Right cardiac atrium (tissue), 5 donors: Measurements from ENCODE around the gene ACP6. TPM values are rescaled to one million over a fixed set of nuclear protein-coding genes. Genes with fewer than 3 reads are reported as not detected.

ENCODE experiments used
- ATAC-seq, 2 donors: fragments of 200-7000 bp; cut with Tn5 transposase; one replicate each; pipeline versions ENCODE4 v1.8.0 to v1.9.1; 2020; ENCODE audit warnings: moderate library complexity in 2 of 2, mild to moderate bottlenecking in 1 of 2
- DNase-seq, 3 donors: peaks; one replicate each; pipeline ENCODE4 v3.0.0-alpha.2; 2020
- H3K27ac ChIP-seq: one replicate; pipeline ENCODE4 v1.5.1; 2013; ENCODE audit warnings: mild to moderate bottlenecking, low read length, control low read depth, moderate library complexity
- H3K27me3 ChIP-seq: one replicate; pipeline ENCODE4 v1.6.1; 2013; ENCODE audit not compliant: control insufficient read depth, insufficient read depth
- H3K4me1 ChIP-seq: one replicate; pipeline ENCODE4 v1.6.1; 2013; ENCODE audit warnings: low read length; ENCODE audit not compliant: control insufficient read depth, insufficient read depth
- H3K4me3 ChIP-seq: one replicate; pipeline ENCODE4 v1.5.1; 2013; ENCODE audit warnings: low read length, control low read depth
- H3K9me3 ChIP-seq: one replicate; pipeline ENCODE4 v1.6.1; 2013; ENCODE audit warnings: low read length; ENCODE audit not compliant: control insufficient read depth
- WGBS: extraction: QIAGEN DNeasy Blood & Tissue Kit; methylation state at CpG from one replicate; pipeline ENCODE4 v1.1.7; 2013; 5-methylcytosine and 5-hydroxymethylcytosine counted together
- intact Hi-C, 4 donors: fragments of 100-400 bp; cut with DNase I; formaldehyde crosslinking; loops; one replicate each; pipeline versions ENCODE4 v1.11.0 to v1.14.0; 2022 to 2023
- long read RNA-seq, 4 donors: library from polyadenylated mRNA; unstranded; transcript quantifications; one replicate each; pipeline ENCODE4 v2.0.0, GENCODE V29; 2020 to 2021
- polyA plus RNA-seq: library from polyadenylated mRNA; stranded (reverse); fragments of 200-250 nt; gene quantifications from one replicate; pipeline ENCODE4 v1.2.3, GENCODE V29; 2013
- total RNA-seq, 4 donors: library from RNA; stranded (reverse); fragmentation: NEBNext Ultra II Directional; extraction: Animal tissue kit (Norgen Biotek cat#: 25700); gene quantifications; one replicate each; pipeline ENCODE4 v1.2.1, GENCODE V29; 2021
- donor health status: healthy with polysubstance abuse.
- donor health status: DM: no; HTN: yes; CAD: no.
- donor health status: DM: no; HTN: no; CAD: no.
- donor health status: DM: no; HTN: yes; CAD: no; lungs with severe emphysema.
- donor health status: DM: yes; HTN: yes; CAD: no.

Gene ACP6
- total RNA-seq: 10 to 100 TPM; 13.1 to 27.9 (median 17.4) TPM
- 13.6 TPM for polyA plus RNA-seq
- long read RNA-seq, donor 1, full-length matches to known transcripts: 12 of 24 reads
- long read RNA-seq, donor 1, partial matches to known transcripts: 4 of 24 reads
- long read RNA-seq, donor 1, other reads (novel, unspliced or antisense): 8 of 24 reads
- long read RNA-seq, donor 2, full-length matches to known transcripts: 3 of 9 reads
- long read RNA-seq, donor 2, partial matches to known transcripts: 1 of 9 reads
- long read RNA-seq, donor 2, other reads (novel, unspliced or antisense): 5 of 9 reads
- long read RNA-seq, donor 3, full-length matches to known transcripts: 21 of 35 reads
- long read RNA-seq, donor 3, partial matches to known transcripts: 3 of 35 reads
- long read RNA-seq, donor 3, other reads (novel, unspliced or antisense): 11 of 35 reads
- long read RNA-seq, donor 4, full-length matches to known transcripts: 15 of 26 reads
- long read RNA-seq, donor 4, partial matches to known transcripts: 2 of 26 reads
- long read RNA-seq, donor 4, other reads (novel, unspliced or antisense): 9 of 26 reads

DNA sequence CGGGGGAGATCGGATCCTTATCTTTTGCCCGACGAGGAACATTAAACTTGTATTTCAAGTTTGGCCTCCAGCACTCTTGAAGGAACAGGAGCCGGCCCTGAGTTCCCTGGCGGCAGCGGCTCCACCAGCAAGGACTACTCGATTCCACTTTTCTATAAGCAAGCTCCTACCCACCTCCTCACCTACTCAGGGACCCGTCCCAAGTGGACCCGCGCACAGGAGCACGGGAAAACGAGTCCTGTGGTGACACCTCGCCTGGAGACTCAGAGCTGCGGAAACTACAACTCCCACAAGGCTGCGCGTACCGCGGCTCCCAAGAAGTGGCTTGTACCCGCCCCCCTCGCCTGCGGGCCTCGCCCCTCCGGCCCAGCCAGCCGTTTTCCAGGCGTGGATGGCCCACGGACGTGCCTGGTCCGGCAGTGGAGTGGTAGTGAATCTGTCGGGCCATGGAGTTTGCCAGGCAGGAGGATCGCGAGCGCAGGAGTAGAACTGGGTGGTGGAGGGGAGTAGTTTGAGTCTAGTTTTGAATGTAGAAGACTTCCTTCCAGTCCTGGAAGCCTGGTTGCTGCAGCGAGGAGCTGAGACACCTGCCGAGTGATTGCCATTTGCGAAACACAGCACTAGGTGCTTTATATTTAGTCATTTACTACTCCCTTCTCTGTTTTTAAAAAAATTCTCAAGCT lies at the start of gene ACP6:
TSS of gene ACP6 (minus strand) at position 206 of the 683 bp plus-strand sequence. CDS start 476 bp downstream, outside the sequence.
- Histone ChIP-seq H3K4me1 (no peaks in the 10 kb centered on the region), H3K27ac (peak within 1 kb of the TSS; percentile 54), H3K9me3 (no peaks in the 10 kb centered on the region), H3K27me3 (no peaks in the 10 kb centered on the region), H3K4me3 (peak within 1 kb of the TSS; percentile 64)
- DNase-seq (peak; percentile 96 to 98 (median 97)), ATAC-seq (peak; percentile 100)
- intact Hi-C loops: no loop called here
- 2% methylated on average over 36 of the region's 36 CpGs for WGBS

DNA sequence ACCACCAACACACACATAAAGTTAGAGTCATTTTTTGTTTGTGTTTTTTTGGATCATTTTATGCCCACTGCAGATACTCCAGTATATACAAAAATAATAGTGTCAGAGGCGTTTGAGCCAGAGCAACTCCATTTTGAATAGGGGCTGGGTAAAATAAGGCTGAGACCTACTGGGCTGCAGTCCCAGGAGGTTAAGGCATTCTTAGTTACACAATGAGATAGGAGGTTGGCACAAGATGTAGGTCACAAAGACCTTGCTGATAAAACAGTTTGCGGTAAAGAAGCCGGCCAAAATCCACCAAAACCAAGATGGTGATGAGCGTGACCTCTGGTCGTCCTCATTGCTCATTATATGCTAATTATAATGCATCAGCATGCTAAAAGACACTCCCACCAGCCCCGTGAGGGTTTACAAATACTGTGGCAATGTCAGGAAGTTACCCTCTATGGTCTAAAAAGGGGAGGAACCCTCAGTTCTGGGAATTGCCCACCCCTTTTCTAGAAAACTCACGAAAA lies 49.4 kb upstream of the ACP6 start:
- intact Hi-C loops: loop anchor here in 1 of 4 donors (10.0 kb wide), 1 partner anchor 175 kb away; no protein-coding TSS in a partner anchor
- 54% methylated on average over 7 of the region's 7 CpGs for WGBS

GRCh38 chr1:147719029-147719698 lies 48.8 kb upstream of the ACP6 start:
- Histone ChIP-seq H3K4me1 (peaks cover 2% of the 10 kb centered on the region), H3K9me3 (no peaks in the 10 kb centered on the region), H3K27me3 (no peaks in the 10 kb centered on the region), H3K27ac (no peak overlapping the region), H3K4me3 (no peak overlapping the region)
- intact Hi-C loops: no loop called here
- WGBS: 87% methylated on average over 7 of the region's 7 CpGs
- DNase-seq (no peak), ATAC-seq (no peak)

More for the DNA sequence above, 49.4 kb upstream of the ACP6 start:
- H3K9me3 ChIP-seq: no peaks in the 10 kb centered on the region
- no peak overlapping the region for H3K27ac ChIP-seq
- H3K4me1 ChIP-seq: peaks cover 2% of the 10 kb centered on the region
- DNase-seq (no peak), ATAC-seq (no peak)
- no peaks in the 10 kb centered on the region for H3K27me3 ChIP-seq
- no peak overlapping the region for H3K4me3 ChIP-seq

GRCh38 chr1:147717706-147718097 lies 47.4 kb upstream of the ACP6 start:
- H3K9me3 ChIP-seq: no peaks in the 10 kb centered on the region
- intact Hi-C loops: no loop called here
- no peaks in the 10 kb centered on the region for H3K27me3 ChIP-seq
- H3K4me1 ChIP-seq: no peaks in the 10 kb centered on the region
- no peak for DNase-seq
- 50% methylated on average over 4 of the region's 4 CpGs for WGBS
- no peak overlapping the region for H3K4me3 ChIP-seq
- peak; percentile 38 to 47 for ATAC-seq
- no peak overlapping the region for H3K27ac ChIP-seq

- Histone ChIP-seq H3K27me3 (no peaks in the 10 kb centered on the region), H3K9me3 (no peaks in the 10 kb centered on the region), H3K4me1 (no peaks in the 10 kb centered on the region), H3K27ac (no peak overlapping the region), H3K4me3 (no peak overlapping the region)
- DNase-seq (no peak), ATAC-seq (no peak)
- intact Hi-C loops: no loop called here
- 91% methylated on average over 6 of the region's 6 CpGs for WGBS
Measured at GRCh38 chr1:147717051-147717705, 46.9 kb upstream of the ACP6 start.

DNA sequence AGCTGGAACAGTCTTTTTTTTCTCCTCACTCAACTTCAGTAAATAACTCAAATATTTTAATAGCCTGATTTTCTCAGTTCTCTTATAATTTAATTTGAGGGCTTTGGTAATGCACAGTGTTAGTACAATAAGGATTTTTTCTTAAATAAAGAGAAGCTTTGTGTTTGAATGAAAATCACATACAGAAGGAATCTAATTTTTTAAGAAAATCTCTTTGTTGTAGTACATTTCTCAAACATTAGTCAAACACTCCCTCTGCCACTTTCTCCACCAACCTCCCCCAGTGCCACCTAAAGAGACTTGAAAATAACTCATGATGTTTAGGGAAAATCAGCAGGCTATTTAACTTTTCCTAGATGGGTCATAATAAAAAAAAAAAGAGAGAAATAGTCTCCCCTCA lies 42.3 kb upstream of the ACP6 start:
- H3K27me3 ChIP-seq: no peaks in the 10 kb centered on the region
- H3K4me3 ChIP-seq: no peak overlapping the region
- no peak overlapping the region for H3K27ac ChIP-seq
- no peaks in the 10 kb centered on the region for H3K9me3 ChIP-seq
- no peaks in the 10 kb centered on the region for H3K4me1 ChIP-seq
- ATAC-seq (no peak), DNase-seq (no peak)
- intact Hi-C loops: no loop called here

DNA sequence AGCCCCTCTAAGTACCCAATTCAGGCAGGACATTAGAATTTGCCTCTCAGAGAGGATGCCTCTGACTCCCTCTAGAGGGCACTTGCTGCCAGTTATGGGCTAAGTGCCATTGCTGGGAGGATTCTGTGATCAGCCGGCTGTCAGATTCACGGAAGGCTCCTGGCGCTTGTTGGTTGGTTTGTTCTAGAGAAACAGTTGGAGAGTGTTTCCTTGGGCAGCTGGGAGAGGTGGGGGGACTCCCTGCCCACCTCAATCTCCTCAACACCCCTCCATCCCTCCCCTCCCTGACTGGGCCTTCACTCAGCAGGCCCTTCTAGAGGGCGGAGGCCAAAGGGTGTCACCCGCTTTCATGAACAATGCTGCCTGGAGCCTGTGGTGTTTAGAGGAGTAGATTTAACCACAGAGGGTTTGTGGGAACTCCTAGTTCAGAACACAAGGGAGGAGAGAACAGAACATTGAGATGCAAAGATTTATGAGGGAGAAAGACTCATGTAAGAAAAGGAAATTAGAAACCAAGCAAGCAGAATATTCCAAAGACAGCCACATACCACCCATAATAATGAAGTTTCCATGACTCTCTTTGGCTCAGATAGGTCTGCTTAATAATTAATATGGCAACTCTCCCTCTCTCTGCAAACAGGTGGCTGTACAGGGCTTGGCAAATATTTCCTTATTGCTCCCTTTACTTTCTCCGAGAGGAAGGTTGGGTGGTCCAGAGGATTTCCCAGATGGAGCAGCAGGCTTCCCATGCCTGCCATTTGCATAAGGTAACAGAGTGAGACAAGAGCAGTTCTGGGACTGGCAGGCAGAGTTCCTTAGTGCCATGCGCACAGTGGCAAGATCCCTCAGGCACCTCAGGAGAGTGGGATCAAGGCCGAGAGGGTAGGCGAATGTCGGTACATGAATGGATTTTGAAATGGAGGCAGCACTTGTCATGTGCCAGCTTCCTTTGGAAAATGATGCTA lies 30.0 kb upstream of the ACP6 start:
- H3K27ac ChIP-seq: no peak overlapping the region
- no peaks in the 10 kb centered on the region for H3K27me3 ChIP-seq
- no peaks in the 10 kb centered on the region for H3K9me3 ChIP-seq
- H3K4me3 ChIP-seq: no peak overlapping the region
- no peaks in the 10 kb centered on the region for H3K4me1 ChIP-seq
- ATAC-seq (peak; percentile 72 to 91), DNase-seq (peak; percentile 44 to 80 (median 70))
- WGBS: 60% methylated on average over 10 of the region's 10 CpGs
- intact Hi-C loops: no loop called here

- Histone ChIP-seq H3K4me3 (no peak overlapping the region), H3K9me3 (no peaks in the 10 kb centered on the region), H3K27ac (no peak overlapping the region), H3K4me1 (no peaks in the 10 kb centered on the region), H3K27me3 (no peaks in the 10 kb centered on the region)
- DNase-seq: no peak
- no peak for ATAC-seq
- intact Hi-C loops: no loop called here
- 60% methylated on average over 3 of the region's 3 CpGs for WGBS
Measured at GRCh38 chr1:147699686-147700041, 29.3 kb upstream of the ACP6 start.

DNA sequence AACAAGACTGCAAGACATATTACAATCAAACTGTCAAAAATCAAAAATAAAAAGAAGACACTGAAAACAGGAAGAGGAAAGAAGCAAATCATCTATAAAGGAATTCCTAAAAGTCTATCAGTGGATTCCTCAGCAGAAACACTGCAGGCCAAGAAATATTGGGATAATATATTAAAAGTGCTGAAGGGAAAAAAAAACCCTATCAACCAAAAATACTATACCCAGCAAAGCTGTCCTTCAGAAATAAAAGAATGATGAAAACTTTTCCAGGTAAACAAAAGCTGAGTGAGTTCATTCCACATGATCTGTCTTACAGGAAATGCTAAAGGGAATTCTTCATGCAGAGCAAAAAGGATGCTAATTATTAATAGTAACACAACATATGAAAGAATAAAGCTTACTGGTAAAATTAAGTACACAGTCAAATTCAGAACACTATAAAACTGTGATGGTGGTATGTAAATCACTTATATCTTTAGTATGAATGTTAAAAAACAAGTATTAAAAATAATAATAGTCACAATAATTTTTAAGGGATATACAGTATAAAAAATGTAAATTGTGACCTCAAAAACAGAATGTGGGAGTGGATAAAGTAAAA lies 12.9 kb upstream of the ACP6 start:
- Histone ChIP-seq H3K4me3 (no peak overlapping the region), H3K4me1 (no peaks in the 10 kb centered on the region), H3K9me3 (peaks cover 2% of the 10 kb centered on the region), H3K27ac (no peak overlapping the region), H3K27me3 (no peaks in the 10 kb centered on the region)
- ATAC-seq: no peak
- intact Hi-C loops: no loop called here
- DNase-seq: no peak
